Caco-2 (cell line): Measurements from ENCODE around the gene MYH6. TPM values are rescaled to one million over a fixed set of nuclear protein-coding genes. Genes with fewer than 3 reads are reported as not detected.

Experiments used
- BruUV-seq: library from RNA; stranded (reverse); fragments of 400-500 nt; replicated peaks from 2 replicates; lab custom pipeline; 2021; lab: Mats Ljungman, UMichigan
- CTCF ChIA-PET: fragments of 300-600 bp; sonication (Branson Sonifier 250); formaldehyde crosslinking; loops from one replicate; lab custom pipeline; 2022; ENCODE audit warnings: antibody characterized with exemption; lab: Charles Lee
- POLR2A ChIA-PET: fragments of 300-600 bp; sonication (Branson Sonifier 250); formaldehyde crosslinking; loops from one replicate; lab custom pipeline; 2022; ENCODE audit warnings: antibody characterized with exemption; lab: Charles Lee
- DNase-seq, 2 experiments: peaks; one replicate each; pipeline versions ENCODE4 v3.0.0 to v3.0.0-alpha.2; 2020 to 2022
- H3K27me3 ChIP-seq: replicated peaks from 2 replicates; pipeline ENCODE4 v1.6.0; 2011; ENCODE audit warnings: low read length; ENCODE audit not compliant: control insufficient read depth, insufficient read depth
- H3K36me3 ChIP-seq: 2 replicates; pipeline ENCODE4 v1.5.1; 2011; ENCODE audit warnings: low read length; ENCODE audit not compliant: control insufficient read depth, insufficient read depth
- H3K4me1 ChIP-seq: fragments of 250-450 bp; sonication (Bioruptor Pico); 2 replicates; pipeline ENCODE4 v1.5.1; 2020; ENCODE audit warnings: mild to moderate bottlenecking
- H3K4me3 ChIP-seq: 2 replicates; pipeline ENCODE4 v1.5.1; 2011; ENCODE audit warnings: low read depth, mild to moderate bottlenecking, control low read depth, low read length
- H3K9me3 ChIP-seq: fragments of 250-450 bp; sonication (Bioruptor Pico); 2 replicates; pipeline ENCODE4 v1.5.1; 2020; ENCODE audit warnings: mild to moderate bottlenecking, moderate library complexity
- H3K27ac Mint-ChIP-seq: one replicate; pipeline ENCODE4 v1.8.0; 2022; ENCODE audit warnings: mixed read lengths; ENCODE audit not compliant: unreplicated experiment
- H3K27me3 Mint-ChIP-seq: one replicate; pipeline ENCODE4 v1.8.0; 2022; ENCODE audit warnings: mixed read lengths; ENCODE audit not compliant: insufficient read depth, unreplicated experiment
- H3K36me3 Mint-ChIP-seq: one replicate; pipeline ENCODE4 v1.8.0; 2022; ENCODE audit warnings: mild to moderate bottlenecking, mixed read lengths; ENCODE audit not compliant: insufficient read depth, unreplicated experiment
- H3K4me1 Mint-ChIP-seq: one replicate; pipeline ENCODE4 v1.8.0; 2022; ENCODE audit warnings: low read depth, mixed read lengths; ENCODE audit not compliant: unreplicated experiment
- H3K4me3 Mint-ChIP-seq: one replicate; pipeline ENCODE4 v1.8.0; 2022; ENCODE audit warnings: mild to moderate bottlenecking, moderate library complexity, mixed read lengths; ENCODE audit not compliant: unreplicated experiment
- H3K9me3 Mint-ChIP-seq: one replicate; pipeline ENCODE4 v1.8.0; 2022; ENCODE audit warnings: mixed read lengths; ENCODE audit not compliant: unreplicated experiment
- CTCF ChIP-seq, 2 experiments: fragments of 200-600 bp in 1 of 2; IDR thresholded peaks; 1 replicate in 1 of 2; 2 replicates in 1 of 2; pipeline versions ENCODE4 v1.5.1 to v1.8.0; 2011 to 2022; ENCODE audit warnings: antibody characterized with exemption in 1 of 2, control low read depth in 1 of 2, inconsistent platforms in 1 of 2, low read depth in 1 of 2, low read length in 1 of 2, mild to moderate bottlenecking in 1 of 2, moderate library complexity in 1 of 2; ENCODE audit not compliant: insufficient read depth in 1 of 2, severe bottlenecking in 1 of 2, unreplicated experiment in 1 of 2
- intact Hi-C: fragments of 100-400 bp; cut with micrococcal nuclease; formaldehyde crosslinking; loops from one replicate; pipeline ENCODE4 v1.10.0; 2022; ENCODE audit not compliant: unreplicated experiment
- total RNA-seq: library from RNA; stranded (reverse); gene quantifications from 2 replicates; pipeline ENCODE4 v1.2.3, GENCODE V29; 2022

The MYH6 gene
- total RNA-seq, 1 experiment from 2014 or later = not detected

GRCh38 chr14:23377573-23378563 is 30.2 kb downstream of the MYH6 start:
- Mint-ChIP-seq H3K4me3 (no peak overlapping the region), H3K27me3 (peaks cover 14% of the 10 kb centered on the region), H3K9me3 (no peaks in the 10 kb centered on the region), H3K27ac (no peak overlapping the region), H3K4me1 (no peaks in the 10 kb centered on the region), H3K36me3 (no peaks in the 10 kb centered on the region)
- no peaks in the 10 kb centered on the region for H3K9me3 ChIP-seq
- TF ChIP-seq CTCF (IDR thresholded peaks at IDR 0.05; ENCODE audit: insufficient read depth in 1 of 2, low read depth in 1 of 2, low read length in 1 of 2, severe bottlenecking in 1 of 2, unreplicated experiment in 1 of 2) = no peak
- DNase-seq = no peak
- no peak overlapping the region for H3K4me3 ChIP-seq
- H3K36me3 ChIP-seq = no peaks in the 10 kb centered on the region
- intact Hi-C loops = loop anchor here (5.0 kb wide), 1 partner anchor 689 kb away; no protein-coding TSS in a partner anchor
- no TSS peak for BruUV-seq
- ChIA-PET POLR2A (no interaction called here), CTCF (no interaction called here)
- H3K27me3 ChIP-seq = no peaks in the 10 kb centered on the region; the same call in 1 of the 2 replicates
- no peaks in the 10 kb centered on the region for H3K4me1 ChIP-seq

- ChIA-PET CTCF (no interaction called here), POLR2A (no interaction called here)
- Mint-ChIP-seq H3K4me3 (no peak overlapping the region), H3K27ac (no peak overlapping the region), H3K4me1 (no peaks in the 10 kb centered on the region), H3K27me3 (peaks cover 15% of the 10 kb centered on the region), H3K36me3 (no peaks in the 10 kb centered on the region), H3K9me3 (no peaks in the 10 kb centered on the region)
- no peak for TF ChIP-seq CTCF (IDR thresholded peaks at IDR 0.05; ENCODE audit: insufficient read depth in 1 of 2, low read depth in 1 of 2, low read length in 1 of 2, severe bottlenecking in 1 of 2, unreplicated experiment in 1 of 2)
- H3K4me3 ChIP-seq = no peak overlapping the region
- BruUV-seq = no TSS peak
- no peaks in the 10 kb centered on the region for H3K36me3 ChIP-seq
- no peaks in the 10 kb centered on the region for H3K4me1 ChIP-seq
- no peak for DNase-seq
- no peaks in the 10 kb centered on the region for H3K9me3 ChIP-seq
- intact Hi-C loops = loop anchor here (5.0 kb wide), 1 partner anchor 690 kb away; no protein-coding TSS in a partner anchor
- no peaks in the 10 kb centered on the region; the same call in 1 of the 2 replicates for H3K27me3 ChIP-seq
Observed at GRCh38 chr14:23377198-23377550, 30.9 kb downstream of the MYH6 start.

DNA sequence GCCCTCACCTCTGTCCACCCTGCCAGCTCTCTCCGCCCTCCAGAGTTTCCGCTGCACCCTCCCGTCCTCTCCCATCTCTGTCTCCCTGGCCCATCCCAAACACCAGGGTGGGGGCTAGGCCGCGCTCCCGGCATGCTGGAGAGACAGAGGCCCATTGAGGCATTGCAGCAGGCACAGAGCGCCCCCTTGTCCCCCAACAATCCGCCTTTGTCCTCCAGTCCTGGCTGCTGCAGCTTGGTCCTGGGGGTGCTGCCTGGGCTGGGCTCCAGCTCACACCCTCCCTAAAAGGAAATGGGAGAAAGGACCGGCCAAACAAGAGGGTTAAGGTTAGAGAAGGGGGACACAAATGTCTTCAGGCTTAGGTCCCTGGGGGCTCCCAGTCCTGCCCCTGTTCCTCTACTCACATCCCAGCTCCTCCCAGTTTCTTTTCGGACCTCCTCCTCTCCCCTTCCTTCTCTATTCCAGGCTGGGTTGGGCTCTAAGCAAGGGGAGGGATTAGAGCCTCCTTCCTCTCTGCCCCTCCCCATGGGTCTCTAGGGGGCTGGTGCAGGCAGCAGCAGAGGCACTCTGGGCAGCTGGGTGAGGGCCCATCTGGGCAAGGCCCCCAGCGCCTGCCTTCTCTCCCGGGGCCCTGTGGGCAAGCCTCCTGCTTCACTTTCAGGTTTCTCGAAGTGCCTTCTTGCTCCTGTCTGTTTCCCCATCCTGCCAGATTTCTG is 31.4 kb downstream of the MYH6 start, which contains the start of gene CMTM5:
Gene CMTM5, plus strand, starts transcription at position 565 of the 716 bp plus-strand sequence. CDS start 206 bp downstream, outside the sequence.
- H3K27me3 Mint-ChIP-seq = peaks cover 15% of the 10 kb centered on the region
- H3K4me3 Mint-ChIP-seq = no peak within 1 kb of the TSS
- BruUV-seq = no TSS peak
- DNase-seq = no peak
- intact Hi-C loops = loop anchor here (5.0 kb wide), 1 partner anchor 691 kb away; no protein-coding TSS in a partner anchor
- no peak within 1 kb of the TSS for H3K27ac Mint-ChIP-seq
- H3K4me1 ChIP-seq = no peaks in the 10 kb centered on the region
- no peaks in the 10 kb centered on the region for H3K9me3 Mint-ChIP-seq
- H3K36me3 ChIP-seq = no peaks in the 10 kb centered on the region
- H3K4me3 ChIP-seq = no peak within 1 kb of the TSS
- H3K4me1 Mint-ChIP-seq = no peaks in the 10 kb centered on the region
- no peaks in the 10 kb centered on the region for H3K36me3 Mint-ChIP-seq
- no peak for TF ChIP-seq CTCF (IDR thresholded peaks at IDR 0.05; ENCODE audit: insufficient read depth in 1 of 2, low read depth in 1 of 2, low read length in 1 of 2, severe bottlenecking in 1 of 2, unreplicated experiment in 1 of 2)
- CTCF ChIA-PET = no interaction called here
- H3K9me3 ChIP-seq = no peaks in the 10 kb centered on the region
- no peaks in the 10 kb centered on the region; the same call in 1 of the 2 replicates for H3K27me3 ChIP-seq
- POLR2A ChIA-PET = no interaction called here
